Karpas-422 (cell line): Measurements from ENCODE around the gene RHOG. TPM values are rescaled to one million over a fixed set of nuclear protein-coding genes. Genes with fewer than 3 reads are reported as not detected.
"Not testable (repeated sequence)": the region's sequence is repeated elsewhere in the genome, so short reads cannot be mapped to it uniquely, and the experiment has no call there.

ENCODE experiments used
- DNase-seq: peaks from one replicate; pipeline ENCODE4 v3.0.0-alpha.2; 2015
- H2AFZ ChIP-seq: fragments of 200-600 bp; sonication (generic); 2 replicates; pipeline ENCODE4 v1.6.1; 2014; ENCODE audit warnings: antibody characterized with exemption, low read length, mixed read lengths
- H3K27ac ChIP-seq: fragments of 200-600 bp; sonication (generic); 2 replicates; pipeline ENCODE4 v1.5.1; 2014; ENCODE audit warnings: mild to moderate bottlenecking, low read length, moderate library complexity
- H3K27me3 ChIP-seq: fragments of 200-600 bp; sonication (generic); 2 replicates; pipeline ENCODE4 v1.6.1; 2014; ENCODE audit warnings: low read length, mixed read lengths
- H3K36me3 ChIP-seq: fragments of 200-600 bp; sonication (generic); 2 replicates; pipeline ENCODE4 v1.6.1; 2014; ENCODE audit warnings: low read length, mixed read lengths; ENCODE audit not compliant: insufficient read depth
- H3K4me1 ChIP-seq: fragments of 200-600 bp; sonication (generic); 2 replicates; pipeline ENCODE4 v1.6.1; 2014; ENCODE audit warnings: mild to moderate bottlenecking, low read length, mixed read lengths
- H3K4me2 ChIP-seq: fragments of 200-600 bp; sonication (generic); 2 replicates; pipeline ENCODE4 v1.6.1; 2014; ENCODE audit warnings: low read length, low read depth, mild to moderate bottlenecking; ENCODE audit not compliant: poor library complexity, severe bottlenecking
- H3K4me3 ChIP-seq: fragments of 200-600 bp; sonication (generic); 2 replicates; pipeline ENCODE4 v1.5.1; 2014; ENCODE audit warnings: mild to moderate bottlenecking, antibody characterized with exemption, low read length, mixed read lengths
- H3K79me2 ChIP-seq: fragments of 200-600 bp; sonication (generic); 2 replicates; pipeline ENCODE4 v1.6.1; 2014; ENCODE audit warnings: mild to moderate bottlenecking, low read length, mixed read lengths
- H3K9ac ChIP-seq: fragments of 200-600 bp; sonication (generic); 2 replicates; pipeline ENCODE4 v1.6.0; 2014; ENCODE audit warnings: low read length
- H3K9me2 ChIP-seq: fragments of 200-600 bp; sonication (generic), shearing (Covaris generic); replicated peaks from 2 replicates; pipeline ENCODE4 v1.6.0; 2014; ENCODE audit warnings: mild to moderate bottlenecking, low read length, moderate library complexity; ENCODE audit not compliant: insufficient read depth
- H3K9me3 ChIP-seq: fragments of 300-700, 200-600 bp; sonication (generic); 2 replicates; pipeline ENCODE4 v1.6.1; 2014; ENCODE audit warnings: low read length, mixed read lengths
- H4K20me1 ChIP-seq: fragments of 200-600 bp; sonication (generic); 2 replicates; pipeline ENCODE4 v1.6.1; 2014; ENCODE audit warnings: mild to moderate bottlenecking, antibody characterized with exemption, low read length, low read depth; ENCODE audit not compliant: insufficient read depth
- total RNA-seq: library from RNA; depleted of rRNA; stranded (reverse); fragments of >200 nt; shearing (Covaris generic); gene quantifications from 2 replicates; pipeline ENCODE4 v1.2.3, GENCODE V29; 2014; ENCODE audit warnings: low replicate concordance

The RHOG gene
- total RNA-seq, 1 experiment from 2014 or later, result 68.5 TPM

- Histone ChIP-seq H3K9me2 (no peaks in the 10 kb centered on the region), H3K27me3 (no peaks in the 10 kb centered on the region), H3K9ac (peak within 1 kb of the TSS; percentile 93), H3K4me2 (peak within 1 kb of the TSS; percentile 83), H3K79me2 (peaks cover 48% of the 10 kb centered on the region), H2AFZ (peak within 1 kb of the TSS; percentile 69; the same call in 1 of the 2 replicates), H3K4me3 (peak within 1 kb of the TSS; percentile 92), H3K4me1 (peaks cover 32% of the 10 kb centered on the region), H3K36me3 (peaks cover 27% of the 10 kb centered on the region), H4K20me1 (peaks cover 38% of the 10 kb centered on the region), H3K27ac (peak within 1 kb of the TSS; percentile 58; the same call in 1 of the 2 replicates), H3K9me3 (no peaks in the 10 kb centered on the region)
- peak; percentile 100 for DNase-seq
Observed at GRCh38 chr11:3797329-3798090, 43.2 kb downstream of the RHOG start, which contains the start of gene NUP98. TSS of gene NUP98 (minus strand) at chr11:3797554. CDS start at chr11:3782117, 15,437 bp downstream.

GRCh38 chr11:3796801-3797328, 43.9 kb downstream of the RHOG start:
- H3K4me3 ChIP-seq, result peak overlapping the region; percentile 92
- peaks cover 43% of the 10 kb centered on the region for H4K20me1 ChIP-seq
- H2AFZ ChIP-seq, result no peak overlapping the region
- no peaks in the 10 kb centered on the region for H3K9me2 ChIP-seq
- H3K79me2 ChIP-seq, result peaks cover 54% of the 10 kb centered on the region
- H3K9ac ChIP-seq, result peak overlapping the region; percentile 93
- no peaks in the 10 kb centered on the region for H3K27me3 ChIP-seq
- H3K4me1 ChIP-seq, result peaks cover 32% of the 10 kb centered on the region
- peak overlapping the region; percentile 52; the same call in 1 of the 2 replicates for H3K27ac ChIP-seq
- H3K36me3 ChIP-seq, result peaks cover 32% of the 10 kb centered on the region
- peak; percentile 57 for DNase-seq
- no peaks in the 10 kb centered on the region for H3K9me3 ChIP-seq
- H3K4me2 ChIP-seq, result peak overlapping the region; percentile 79

GRCh38 chr11:3796346-3796745, 44.4 kb downstream of the RHOG start:
- Histone ChIP-seq H3K4me1 (peaks cover 32% of the 10 kb centered on the region), H3K27me3 (no peaks in the 10 kb centered on the region), H3K79me2 (peaks cover 59% of the 10 kb centered on the region), H4K20me1 (peaks cover 43% of the 10 kb centered on the region), H3K9me2 (no peaks in the 10 kb centered on the region), H3K4me2 (peak overlapping the region; percentile 79), H2AFZ (no peak overlapping the region), H3K9ac (peak overlapping the region; percentile 93), H3K36me3 (peaks cover 32% of the 10 kb centered on the region), H3K27ac (peak overlapping the region; percentile 52; the same call in 1 of the 2 replicates), H3K9me3 (no peaks in the 10 kb centered on the region), H3K4me3 (peak overlapping the region; percentile 92)
- DNase-seq, result no peak

GRCh38 chr11:3796002-3796311, 44.8 kb downstream of the RHOG start:
- Histone ChIP-seq H3K4me3 (peak overlapping the region; percentile 92), H3K4me1 (peaks cover 32% of the 10 kb centered on the region), H3K9me3 (no peaks in the 10 kb centered on the region), H3K9ac (peak overlapping the region; percentile 93), H3K27ac (no peak overlapping the region), H3K79me2 (peaks cover 63% of the 10 kb centered on the region), H2AFZ (no peak overlapping the region), H4K20me1 (peaks cover 43% of the 10 kb centered on the region), H3K36me3 (peaks cover 32% of the 10 kb centered on the region), H3K9me2 (no peaks in the 10 kb centered on the region), H3K4me2 (peak overlapping the region; percentile 79), H3K27me3 (no peaks in the 10 kb centered on the region)
- DNase-seq, result no peak

- H3K4me1 ChIP-seq, result peaks cover 32% of the 10 kb centered on the region
Observed at GRCh38 chr11:3795131-3796001, 45.4 kb downstream of the RHOG start.

GRCh38 chr11:3794387-3794786, 46.4 kb downstream of the RHOG start:
- H2AFZ ChIP-seq, H3K27me3 ChIP-seq, H3K27ac ChIP-seq, DNase-seq, H3K9ac ChIP-seq, H3K4me2 ChIP-seq, H3K4me3 ChIP-seq, H3K9me3 ChIP-seq, H3K9me2 ChIP-seq: not testable (repeated sequence)
- Histone ChIP-seq H3K36me3 (peaks cover 35% of the 10 kb centered on the region), H3K79me2 (peaks cover 79% of the 10 kb centered on the region), H4K20me1 (peaks cover 54% of the 10 kb centered on the region), H3K4me1 (peaks cover 30% of the 10 kb centered on the region)

More at GRCh38 chr11:3795131-3796001, 45.4 kb downstream of the RHOG start:
- H2AFZ ChIP-seq, result no peak overlapping the region
- H3K4me3 ChIP-seq, result peak overlapping the region; percentile 92
- peaks cover 35% of the 10 kb centered on the region for H3K36me3 ChIP-seq
- H3K4me2 ChIP-seq, result peak overlapping the region; percentile 79
- no peaks in the 10 kb centered on the region for H3K9me2 ChIP-seq
- no peak for DNase-seq
- peaks cover 48% of the 10 kb centered on the region for H4K20me1 ChIP-seq
- H3K27me3 ChIP-seq, result no peaks in the 10 kb centered on the region
- H3K79me2 ChIP-seq, result peaks cover 69% of the 10 kb centered on the region
- no peak overlapping the region for H3K27ac ChIP-seq
- peak overlapping the region; percentile 93 for H3K9ac ChIP-seq
- no peaks in the 10 kb centered on the region for H3K9me3 ChIP-seq

GRCh38 chr11:3786781-3787428, 53.9 kb downstream of the RHOG start:
- no peaks in the 10 kb centered on the region for H3K9me3 ChIP-seq
- H3K4me2 ChIP-seq, result no peak overlapping the region
- no peak overlapping the region for H3K27ac ChIP-seq
- H3K9me2 ChIP-seq, result no peaks in the 10 kb centered on the region
- H3K4me3 ChIP-seq, result no peak overlapping the region
- H3K4me1 ChIP-seq, result no peaks in the 10 kb centered on the region
- DNase-seq, result no peak
- H2AFZ ChIP-seq, result no peak overlapping the region
- H4K20me1 ChIP-seq, result peaks cover 42% of the 10 kb centered on the region
- H3K79me2 ChIP-seq, result peaks cover 100% of the 10 kb centered on the region
- no peaks in the 10 kb centered on the region for H3K27me3 ChIP-seq
- H3K9ac ChIP-seq, result no peak overlapping the region
- peaks cover 7% of the 10 kb centered on the region; the same call in 1 of the 2 replicates for H3K36me3 ChIP-seq
